Measurements from ENCODE around the gene RPP14.

DNA sequence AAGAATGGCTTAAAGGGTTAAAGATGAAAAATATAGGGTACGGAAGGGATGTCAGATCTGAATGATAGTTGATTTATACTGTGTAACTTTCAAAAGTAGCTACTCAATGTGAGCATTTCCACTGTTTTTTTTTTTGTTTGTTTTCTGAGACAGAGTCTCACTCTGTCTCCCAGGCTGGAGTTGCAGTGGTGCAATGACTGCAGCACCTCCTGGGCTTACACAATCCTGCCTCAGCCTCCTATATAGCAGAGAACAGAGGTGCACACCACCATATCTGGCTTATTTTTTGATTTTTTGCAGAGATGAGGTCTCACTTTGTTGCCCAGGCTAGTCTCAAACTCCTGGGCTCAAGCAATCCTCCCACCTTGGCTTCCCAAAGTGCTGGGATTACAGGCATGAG, 16.7 kb downstream of the RPP14 start:
- TF ChIP-seq, protein P1, sequence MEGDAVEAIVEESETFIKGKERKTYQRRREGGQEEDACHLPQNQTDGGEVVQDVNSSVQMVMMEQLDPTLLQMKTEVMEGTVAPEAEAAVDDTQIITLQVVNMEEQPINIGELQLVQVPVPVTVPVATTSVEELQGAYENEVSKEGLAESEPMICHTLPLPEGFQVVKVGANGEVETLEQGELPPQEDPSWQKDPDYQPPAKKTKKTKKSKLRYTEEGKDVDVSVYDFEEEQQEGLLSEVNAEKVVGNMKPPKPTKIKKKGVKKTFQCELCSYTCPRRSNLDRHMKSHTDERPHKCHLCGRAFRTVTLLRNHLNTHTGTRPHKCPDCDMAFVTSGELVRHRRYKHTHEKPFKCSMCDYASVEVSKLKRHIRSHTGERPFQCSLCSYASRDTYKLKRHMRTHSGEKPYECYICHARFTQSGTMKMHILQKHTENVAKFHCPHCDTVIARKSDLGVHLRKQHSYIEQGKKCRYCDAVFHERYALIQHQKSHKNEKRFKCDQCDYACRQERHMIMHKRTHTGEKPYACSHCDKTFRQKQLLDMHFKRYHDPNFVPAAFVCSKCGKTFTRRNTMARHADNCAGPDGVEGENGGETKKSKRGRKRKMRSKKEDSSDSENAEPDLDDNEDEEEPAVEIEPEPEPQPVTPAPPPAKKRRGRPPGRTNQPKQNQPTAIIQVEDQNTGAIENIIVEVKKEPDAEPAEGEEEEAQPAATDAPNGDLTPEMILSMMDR (conservative IDR thresholded peaks at IDR 0.05; ENCODE audit: low read length): no peak
- TF ChIP-seq EZH2phosphoT487 (IDR thresholded peaks at IDR 0.05; ENCODE audit: borderline replicate concordance, low read depth, low read length): no peak

All from OCI-LY7 (cell line).